PC-9 (cell line): Measurements from ENCODE around the gene RORB. TPM values are rescaled to one million over a fixed set of nuclear protein-coding genes. Genes with fewer than 3 reads are reported as not detected.

Source experiments
- BruUV-seq: library from RNA; stranded (reverse); fragments of 400-500 nt; replicated peaks from 2 replicates; lab custom pipeline; 2021; lab: Mats Ljungman, UMichigan
- CTCF ChIA-PET: fragments of 300-600 bp; sonication (Branson Sonifier 250); formaldehyde crosslinking; loops from one replicate; lab custom pipeline; 2022; ENCODE audit warnings: antibody characterized with exemption; lab: Charles Lee
- POLR2A ChIA-PET: fragments of 300-600 bp; sonication (Branson Sonifier 250); formaldehyde crosslinking; loops from one replicate; lab custom pipeline; 2022; ENCODE audit warnings: antibody characterized with exemption; ENCODE audit not compliant: unreplicated experiment; lab: Charles Lee
- DNase-seq, 2 experiments: peaks; one replicate each; pipeline versions ENCODE4 v3.0.0 to v3.0.0-alpha.2; 2015 to 2022; ENCODE audit warnings: mixed read lengths in 1 of 2
- H2AFZ ChIP-seq: fragments of 200-600 bp; sonication (generic); 2 replicates; pipeline ENCODE4 v1.8.1; 2017; ENCODE audit warnings: antibody characterized with exemption
- H3F3A ChIP-seq: fragments of 200-600 bp; sonication (generic); 2 replicates; pipeline ENCODE4 v1.8.1; 2017; ENCODE audit warnings: antibody characterized with exemption, mild to moderate bottlenecking, low read depth; ENCODE audit not compliant: insufficient read depth
- H3K27ac ChIP-seq: fragments of 200-600 bp; sonication (generic); 2 replicates; pipeline ENCODE4 v1.6.1; 2016; ENCODE audit warnings: mixed run types
- H3K27me3 ChIP-seq: fragments of 200-600 bp; sonication (generic); 2 replicates; pipeline ENCODE4 v1.6.1; 2016; ENCODE audit warnings: low read depth, mixed run types; ENCODE audit not compliant: insufficient read depth
- H3K36me3 ChIP-seq: fragments of 200-600 bp; sonication (generic); 2 replicates; pipeline ENCODE4 v1.6.1; 2016; ENCODE audit warnings: low read depth, mixed run types
- H3K4me1 ChIP-seq: fragments of 200-600 bp; sonication (generic); replicated peaks from 2 replicates; pipeline ENCODE4 v1.6.1; 2016; ENCODE audit warnings: mixed run types; ENCODE audit not compliant: insufficient read depth
- H3K4me2 ChIP-seq: fragments of 200-600 bp; sonication (generic); 2 replicates; pipeline ENCODE4 v1.6.1; 2017; ENCODE audit warnings: mixed run types
- H3K4me3 ChIP-seq: fragments of 200-600 bp; sonication (generic); 2 replicates; pipeline ENCODE4 v1.6.1; 2016; ENCODE audit warnings: mixed run types
- H3K79me2 ChIP-seq: fragments of 200-600 bp; sonication (generic); 2 replicates; pipeline ENCODE4 v1.6.1; 2017; ENCODE audit warnings: low read depth, mixed run types
- H3K9me2 ChIP-seq: fragments of 200-600 bp; sonication (generic); 2 replicates; pipeline ENCODE4 v1.8.1; 2017; ENCODE audit warnings: mild to moderate bottlenecking; ENCODE audit not compliant: insufficient read depth
- H3K9me3 ChIP-seq: fragments of 200-600 bp; sonication (generic); 2 replicates; pipeline ENCODE4 v1.8.1; 2016; ENCODE audit warnings: low read depth; ENCODE audit not compliant: insufficient read depth
- H4K20me1 ChIP-seq: fragments of 200-600 bp; sonication (generic); 2 replicates; pipeline ENCODE4 v1.8.1; 2017; ENCODE audit not compliant: insufficient read depth
- EZH2 ChIP-seq: fragments of 200-600 bp; sonication (generic); IDR thresholded peaks from 2 replicates; pipeline ENCODE4 v1.8.0; 2017; ENCODE audit warnings: antibody characterized with exemption, low read depth
- intact Hi-C: fragments of 100-400 bp; cut with micrococcal nuclease; formaldehyde crosslinking; loops from one replicate; pipeline ENCODE4 v1.10.0; 2022; ENCODE audit not compliant: unreplicated experiment
- total RNA-seq: library from RNA; stranded (reverse); gene quantifications from 2 replicates; pipeline ENCODE4 v1.2.3, GENCODE V29; 2021
- TF ChIP-seq, protein P1 (sequence below): fragments of 200-600 bp; sonication (generic); conservative IDR thresholded peaks from 2 replicates; pipeline ENCODE4 v1.6.1; 2017; ENCODE audit warnings: mixed run types, antibody characterized with exemption, mild to moderate bottlenecking, moderate library complexity

The RORB gene
- total RNA-seq, 1 experiment from 2014 or later = 0.07 TPM

DNA sequence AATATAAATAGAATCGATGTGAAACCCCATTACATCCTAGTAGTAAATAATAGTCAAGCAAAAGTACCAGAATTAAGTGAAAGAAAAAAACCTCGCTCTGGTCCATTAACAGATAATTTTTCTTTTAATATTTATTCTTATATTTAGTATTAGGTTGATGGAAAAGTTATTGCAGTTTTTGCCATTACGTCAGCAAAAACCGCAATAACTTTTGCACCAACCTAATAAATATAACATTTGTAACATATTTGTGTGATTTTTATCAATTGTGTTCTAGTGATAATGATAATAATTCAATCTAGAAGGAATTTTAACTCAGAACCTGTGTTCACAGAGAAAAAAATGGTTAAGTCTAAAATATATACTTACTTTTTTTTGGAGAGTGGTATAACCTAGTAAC, 16.1 kb downstream of the RORB start:
- H3K9me2 ChIP-seq = no peaks in the 10 kb centered on the region
- H3K4me3 ChIP-seq = no peak overlapping the region
- POLR2A ChIA-PET = no interaction called here
- H3K27ac ChIP-seq = no peak overlapping the region
- H3F3A ChIP-seq = no peaks in the 10 kb centered on the region
- CTCF ChIA-PET = no interaction called here
- no peaks in the 10 kb centered on the region for H3K4me1 ChIP-seq
- BruUV-seq = no TSS peak
- H3K27me3 ChIP-seq = no peaks in the 10 kb centered on the region
- H3K79me2 ChIP-seq = no peaks in the 10 kb centered on the region
- no peaks in the 10 kb centered on the region for H3K9me3 ChIP-seq
- no peaks in the 10 kb centered on the region for H3K36me3 ChIP-seq
- TF ChIP-seq EZH2 = no peak
- TF ChIP-seq, protein P1, sequence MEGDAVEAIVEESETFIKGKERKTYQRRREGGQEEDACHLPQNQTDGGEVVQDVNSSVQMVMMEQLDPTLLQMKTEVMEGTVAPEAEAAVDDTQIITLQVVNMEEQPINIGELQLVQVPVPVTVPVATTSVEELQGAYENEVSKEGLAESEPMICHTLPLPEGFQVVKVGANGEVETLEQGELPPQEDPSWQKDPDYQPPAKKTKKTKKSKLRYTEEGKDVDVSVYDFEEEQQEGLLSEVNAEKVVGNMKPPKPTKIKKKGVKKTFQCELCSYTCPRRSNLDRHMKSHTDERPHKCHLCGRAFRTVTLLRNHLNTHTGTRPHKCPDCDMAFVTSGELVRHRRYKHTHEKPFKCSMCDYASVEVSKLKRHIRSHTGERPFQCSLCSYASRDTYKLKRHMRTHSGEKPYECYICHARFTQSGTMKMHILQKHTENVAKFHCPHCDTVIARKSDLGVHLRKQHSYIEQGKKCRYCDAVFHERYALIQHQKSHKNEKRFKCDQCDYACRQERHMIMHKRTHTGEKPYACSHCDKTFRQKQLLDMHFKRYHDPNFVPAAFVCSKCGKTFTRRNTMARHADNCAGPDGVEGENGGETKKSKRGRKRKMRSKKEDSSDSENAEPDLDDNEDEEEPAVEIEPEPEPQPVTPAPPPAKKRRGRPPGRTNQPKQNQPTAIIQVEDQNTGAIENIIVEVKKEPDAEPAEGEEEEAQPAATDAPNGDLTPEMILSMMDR = no peak
- intact Hi-C loops = no loop called here
- H4K20me1 ChIP-seq = no peaks in the 10 kb centered on the region
- no peak overlapping the region for H2AFZ ChIP-seq
- H3K4me2 ChIP-seq = no peak overlapping the region
- no peak for DNase-seq

DNA sequence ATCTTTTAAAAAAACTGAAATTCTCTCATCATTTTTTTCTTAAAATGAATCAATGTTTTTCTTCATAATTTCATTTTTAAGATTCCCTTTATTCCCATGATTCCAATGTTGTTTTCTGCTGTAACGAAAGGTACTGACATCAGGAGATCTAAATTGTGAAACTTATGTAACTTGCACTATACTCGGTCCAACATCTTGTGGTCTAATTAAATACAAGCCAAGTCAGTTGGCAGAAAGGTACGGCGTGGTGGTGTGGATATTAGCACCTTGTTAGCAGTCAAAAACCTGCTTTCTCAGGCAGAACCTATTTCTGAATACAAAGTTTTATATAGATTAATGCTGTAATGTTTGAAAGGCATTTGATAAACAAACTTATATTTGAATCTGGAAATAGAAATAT, 20.1 kb downstream of the RORB start:
- Histone ChIP-seq H3F3A (no peaks in the 10 kb centered on the region), H3K4me1 (no peaks in the 10 kb centered on the region), H4K20me1 (no peaks in the 10 kb centered on the region), H3K4me2 (no peak overlapping the region), H2AFZ (0 out of 2 replicates have a peak overlapping the region, but pooled peaks have one; percentile 48), H3K27ac (no peak overlapping the region), H3K9me3 (no peaks in the 10 kb centered on the region), H3K27me3 (no peaks in the 10 kb centered on the region), H3K9me2 (no peaks in the 10 kb centered on the region), H3K79me2 (no peaks in the 10 kb centered on the region), H3K4me3 (no peak overlapping the region), H3K36me3 (no peaks in the 10 kb centered on the region)
- BruUV-seq = no TSS peak
- POLR2A ChIA-PET = no interaction called here
- DNase-seq = no peak
- intact Hi-C loops = no loop called here
- TF ChIP-seq EZH2 = no peak
- TF ChIP-seq, protein P1 = no peak
- CTCF ChIA-PET = no interaction called here

DNA sequence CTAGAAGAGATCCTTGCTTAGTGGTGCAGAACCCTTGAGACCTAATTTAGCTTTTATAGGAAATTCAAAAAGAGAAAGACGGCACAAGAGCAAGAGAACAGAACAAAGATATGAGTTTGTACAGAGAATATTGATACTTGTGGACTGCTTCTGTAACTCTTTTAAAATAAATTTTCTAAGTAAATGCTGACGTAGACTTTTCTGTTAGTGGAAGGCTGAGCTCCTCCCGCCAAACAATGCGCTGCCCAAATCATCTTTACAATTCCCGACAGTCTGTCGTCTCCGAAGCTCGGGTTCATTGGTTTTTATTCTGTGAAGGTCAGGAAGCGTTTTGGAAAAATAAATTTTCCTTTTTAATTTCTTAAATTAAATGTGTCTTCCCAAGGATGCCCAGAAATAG, 22.3 kb downstream of the RORB start:
- Histone ChIP-seq H3K9me3 (no peaks in the 10 kb centered on the region), H3K79me2 (no peaks in the 10 kb centered on the region), H3K4me2 (no peak overlapping the region), H3F3A (no peaks in the 10 kb centered on the region), H4K20me1 (no peaks in the 10 kb centered on the region), H3K27me3 (no peaks in the 10 kb centered on the region), H2AFZ (no peak overlapping the region), H3K4me3 (no peak overlapping the region), H3K27ac (no peak overlapping the region), H3K36me3 (no peaks in the 10 kb centered on the region), H3K9me2 (no peaks in the 10 kb centered on the region), H3K4me1 (no peaks in the 10 kb centered on the region)
- intact Hi-C loops = no loop called here
- no peak for DNase-seq
- CTCF ChIA-PET = no interaction called here
- POLR2A ChIA-PET = no interaction called here
- BruUV-seq = no TSS peak
- no peak for TF ChIP-seq EZH2
- TF ChIP-seq, protein P1 = no peak
